NT2/D1 (cell line): ENCODE results near the gene DOK5.

Experiments used
- DNase-seq: peaks from one replicate; pipeline ENCODE4 v3.0.0-alpha.2; 2011; ENCODE audit warnings: low read depth, low spot score
- H3K27me3 ChIP-seq: 2 replicates; pipeline ENCODE4 v1.6.0; 2011; ENCODE audit warnings: mild to moderate bottlenecking; ENCODE audit not compliant: insufficient read length, insufficient read depth
- H3K36me3 ChIP-seq: 2 replicates; pipeline ENCODE4 v1.6.1; 2011; ENCODE audit warnings: mild to moderate bottlenecking, low read length, mixed read lengths; ENCODE audit not compliant: insufficient read depth, insufficient read length
- H3K4me1 ChIP-seq: 2 replicates; pipeline ENCODE4 v1.5.1; 2011; ENCODE audit not compliant: insufficient read depth, insufficient read length
- H3K4me3 ChIP-seq: 2 replicates; pipeline ENCODE4 v1.5.1; 2011; ENCODE audit warnings: low read depth; ENCODE audit not compliant: insufficient read length
- H3K9ac ChIP-seq: 2 replicates; pipeline ENCODE4 v1.6.0; 2011; ENCODE audit warnings: low read depth; ENCODE audit not compliant: insufficient read length
- H3K9me3 ChIP-seq: 2 replicates; pipeline ENCODE4 v1.5.1; 2011; ENCODE audit warnings: mild to moderate bottlenecking, low read length; ENCODE audit not compliant: insufficient read depth
- SUZ12 ChIP-seq: IDR thresholded peaks from 2 replicates; pipeline ENCODE4 v1.6.1; 2011; ENCODE audit not compliant: insufficient read length, insufficient read depth; ENCODE audit errors: extremely low read depth
- YY1 ChIP-seq: IDR thresholded peaks from 2 replicates; pipeline ENCODE4 v1.6.1; 2011; ENCODE audit not compliant: insufficient read length, insufficient read depth
- ZNF274 ChIP-seq: IDR thresholded peaks from 2 replicates; pipeline ENCODE4 v1.6.1; 2011; ENCODE audit warnings: mild to moderate bottlenecking, low read depth, low read length

DOK5 gene

GRCh38 chr20:54577637-54578036 lies 102.2 kb downstream of the DOK5 start:
- no peak for DNase-seq
- Histone ChIP-seq H3K4me3 (no peak overlapping the region), H3K27me3 (no peaks in the 10 kb centered on the region), H3K9me3 (no peaks in the 10 kb centered on the region), H3K36me3 (no peaks in the 10 kb centered on the region), H3K4me1 (no peaks in the 10 kb centered on the region), H3K9ac (no peak overlapping the region)
- no peak for TF ChIP-seq YY1
- no peak for TF ChIP-seq SUZ12
- TF ChIP-seq ZNF274: no peak

GRCh38 chr20:54585217-54585616 lies 109.8 kb downstream of the DOK5 start:
- DNase-seq: no peak
- no peak overlapping the region for H3K4me3 ChIP-seq
- no peaks in the 10 kb centered on the region for H3K4me1 ChIP-seq
- no peaks in the 10 kb centered on the region for H3K9me3 ChIP-seq
- H3K9ac ChIP-seq: no peak overlapping the region
- no peaks in the 10 kb centered on the region for H3K36me3 ChIP-seq
- H3K27me3 ChIP-seq: no peaks in the 10 kb centered on the region
- no peak for TF ChIP-seq YY1
- TF ChIP-seq SUZ12: no peak
- TF ChIP-seq ZNF274: no peak

DNA sequence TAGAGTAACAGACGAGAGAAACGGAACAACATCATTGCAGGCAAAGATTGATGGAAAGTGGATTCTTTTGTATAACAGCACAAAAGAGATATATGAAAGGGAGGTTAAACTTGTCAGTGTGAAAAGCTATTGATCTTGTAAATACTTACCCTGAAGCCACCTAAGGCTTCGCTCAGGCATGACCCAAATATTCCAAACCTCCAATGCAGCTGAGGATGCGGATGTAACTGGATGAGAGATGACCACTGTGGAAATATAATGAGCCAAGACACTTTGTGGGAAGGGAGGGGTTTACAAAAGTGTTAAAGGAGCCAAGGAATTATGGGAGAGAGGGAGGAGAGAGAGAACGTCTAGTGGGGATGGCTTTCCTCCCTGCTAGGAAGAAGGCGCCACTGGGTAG lies 112.0 kb downstream of the DOK5 start:
- DNase-seq: no peak
- H3K9me3 ChIP-seq: no peaks in the 10 kb centered on the region
- no peak overlapping the region for H3K4me3 ChIP-seq
- no peaks in the 10 kb centered on the region for H3K4me1 ChIP-seq
- H3K9ac ChIP-seq: no peak overlapping the region
- TF ChIP-seq ZNF274 (no peak), SUZ12 (no peak), YY1 (no peak)
- no peaks in the 10 kb centered on the region for H3K36me3 ChIP-seq
- H3K27me3 ChIP-seq: no peaks in the 10 kb centered on the region

DNA sequence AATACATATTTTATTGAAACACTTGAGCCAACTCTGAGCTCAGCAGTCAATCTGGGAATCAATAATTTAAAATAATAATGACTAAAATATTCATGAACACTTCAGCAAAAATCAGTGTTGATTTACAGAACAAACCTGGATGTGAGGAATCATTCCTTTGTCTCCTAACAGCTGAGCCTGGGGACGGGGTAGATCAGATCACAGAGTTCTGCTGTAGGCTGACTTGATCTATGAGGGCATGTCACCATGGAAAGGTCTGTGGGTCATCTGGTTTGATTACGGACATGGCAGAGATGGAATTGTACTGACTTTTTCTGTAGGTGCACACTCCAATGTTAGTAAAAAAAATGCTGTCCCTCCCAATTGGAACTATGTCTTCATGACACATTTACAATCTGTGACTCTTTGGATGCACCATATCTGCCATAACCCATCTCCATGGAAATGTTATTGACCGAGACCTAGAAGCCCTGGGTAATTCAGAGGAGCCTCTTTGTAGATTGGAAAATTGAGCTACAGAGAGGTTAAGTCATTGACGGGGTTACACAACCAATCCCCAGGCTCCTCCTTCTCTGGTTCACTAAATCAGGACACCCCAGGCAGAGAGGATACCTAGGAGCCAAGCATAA lies 114.1 kb downstream of the DOK5 start:
- H3K4me1 ChIP-seq: no peaks in the 10 kb centered on the region
- no peaks in the 10 kb centered on the region for H3K27me3 ChIP-seq
- no peak for TF ChIP-seq ZNF274
- no peak for TF ChIP-seq YY1
- no peak for TF ChIP-seq SUZ12
- H3K36me3 ChIP-seq: no peaks in the 10 kb centered on the region
- H3K9me3 ChIP-seq: no peaks in the 10 kb centered on the region
- no peak overlapping the region for H3K4me3 ChIP-seq
- DNase-seq: no peak
- no peak overlapping the region for H3K9ac ChIP-seq

- TF ChIP-seq SUZ12 (no peak), YY1 (no peak), ZNF274 (no peak)
- Histone ChIP-seq H3K4me1 (no peaks in the 10 kb centered on the region), H3K9ac (no peak overlapping the region), H3K27me3 (no peaks in the 10 kb centered on the region), H3K36me3 (no peaks in the 10 kb centered on the region), H3K9me3 (no peaks in the 10 kb centered on the region), H3K4me3 (no peak overlapping the region)
- DNase-seq: no peak
Measured at GRCh38 chr20:54590856-54591255, 115.5 kb downstream of the DOK5 start.

DNA sequence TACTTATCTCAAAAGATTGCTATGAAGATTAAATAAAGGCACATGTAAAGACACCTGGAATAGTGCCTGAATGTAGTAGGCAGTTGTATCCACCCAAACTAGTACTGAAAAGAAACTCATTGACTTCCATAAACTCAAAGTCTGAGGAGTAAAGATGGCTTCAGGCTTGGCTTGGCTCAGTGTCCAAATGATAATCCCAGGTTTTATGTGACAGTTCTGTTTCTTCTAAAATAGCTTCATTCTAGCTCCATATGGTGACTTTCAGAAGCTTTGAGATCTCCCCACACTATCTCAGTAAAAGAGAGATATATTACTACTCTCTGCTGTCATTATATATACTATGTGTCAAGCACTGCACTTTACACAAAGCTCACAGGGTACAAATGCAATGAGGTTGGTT lies 121.3 kb downstream of the DOK5 start:
- no peaks in the 10 kb centered on the region; the same call in 1 of the 2 replicates for H3K9me3 ChIP-seq
- DNase-seq: no peak
- H3K27me3 ChIP-seq: no peaks in the 10 kb centered on the region
- no peaks in the 10 kb centered on the region for H3K4me1 ChIP-seq
- no peak overlapping the region for H3K4me3 ChIP-seq
- H3K9ac ChIP-seq: no peak overlapping the region
- no peaks in the 10 kb centered on the region for H3K36me3 ChIP-seq
- TF ChIP-seq YY1: no peak
- TF ChIP-seq ZNF274: no peak
- TF ChIP-seq SUZ12: no peak

DNA sequence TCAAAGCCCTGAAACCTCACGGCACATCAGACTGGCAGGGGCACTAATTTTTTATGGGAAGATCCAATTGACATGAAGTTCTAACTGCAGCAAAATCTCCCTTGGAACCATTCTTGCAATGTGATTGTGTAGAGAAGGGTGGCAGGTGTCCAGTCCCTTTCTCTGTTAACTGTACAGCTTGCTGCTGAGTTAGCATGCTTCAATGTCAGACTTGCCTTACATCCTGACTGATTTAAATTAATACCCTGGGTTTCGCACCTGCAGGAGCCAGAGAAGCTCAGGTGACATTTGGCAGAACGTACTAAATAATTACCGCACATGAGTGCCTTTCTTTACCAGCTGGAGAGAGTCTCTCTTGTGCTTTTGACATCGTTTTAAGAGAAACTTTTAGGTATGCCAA lies 123.0 kb downstream of the DOK5 start:
- Histone ChIP-seq H3K36me3 (no peaks in the 10 kb centered on the region), H3K27me3 (no peaks in the 10 kb centered on the region), H3K4me1 (no peaks in the 10 kb centered on the region), H3K9ac (no peak overlapping the region), H3K4me3 (no peak overlapping the region), H3K9me3 (no peaks in the 10 kb centered on the region; the same call in 1 of the 2 replicates)
- TF ChIP-seq ZNF274: no peak
- no peak for TF ChIP-seq SUZ12
- TF ChIP-seq YY1: no peak
- no peak for DNase-seq
